GM12878 (cell line): ENCODE results near the gene SCGB1A1. TPM values are rescaled to one million over a fixed set of nuclear protein-coding genes. Genes with fewer than 3 reads are reported as not detected.
A peak's percentile ranks its signal among the peaks of the same experiment; 100 is the strongest.

ENCODE experiments used
- ATAC-seq: fragments of 200-7000 bp; cut with Tn5 transposase; 3 replicates; pipeline ENCODE4 v1.9.1; 2020; ENCODE audit warnings: mild to moderate bottlenecking, moderate library complexity
- BruUV-seq: library from RNA; stranded (reverse); fragments of 400-500 nt; replicated peaks from 2 replicates; lab custom pipeline; 2021; lab: Mats Ljungman, UMichigan
- CTCF ChIA-PET: fragments of 300-600 bp; sonication (Branson Sonifier 250); formaldehyde crosslinking; extraction: SDS; loops from one replicate; lab custom pipeline; 2021; ENCODE audit warnings: inconsistent platforms; lab: Yijun Ruan, JAX
- POLR2A ChIA-PET: fragments of 350-600 bp; formaldehyde crosslinking; extraction: SDS; loops from one replicate; lab custom pipeline; 2021; ENCODE audit warnings: inconsistent platforms; lab: Charles Lee
- RAD21 ChIA-PET: fragments of 300-600 bp; sonication (Branson Sonifier 250); formaldehyde crosslinking; loops from one replicate; lab custom pipeline; 2023; ENCODE audit warnings: antibody characterized with exemption; ENCODE audit not compliant: unreplicated experiment; lab: Charles Lee
- SMC1A ChIA-PET: fragments of 300-600 bp; sonication (Branson Sonifier 250); formaldehyde crosslinking; loops from one replicate; lab custom pipeline; 2023; ENCODE audit not compliant: unreplicated experiment, uncharacterized antibody; lab: Charles Lee
- DNase-seq: peaks from one replicate; pipeline ENCODE4 v3.0.0-alpha.2; 2011; ENCODE audit warnings: low read depth, low spot score
- FAIRE-seq: peaks from 3 replicates; lab custom pipeline; 2011; peaks lifted over from hg19 to GRCh38; lab: Jason Lieb, UNC
- H2AFZ ChIP-seq: 2 replicates; pipeline ENCODE4 v1.6.0; 2011; ENCODE audit warnings: low read depth, low read length, control low read depth; ENCODE audit not compliant: control insufficient read depth
- H3K27ac ChIP-seq: 2 replicates; pipeline ENCODE4 v1.5.1; 2011; ENCODE audit warnings: control low read depth; ENCODE audit not compliant: control insufficient read depth, insufficient read depth
- H3K27me3 ChIP-seq, 2 experiments: replicated peaks in 1 of 2; 2 replicates each; pipeline versions ENCODE4 v1.6.0 to v1.6.1; 2011; ENCODE audit warnings: low read length in 1 of 2; ENCODE audit not compliant: control insufficient read depth in 2 of 2, insufficient read depth in 2 of 2
- H3K36me3 ChIP-seq, 2 experiments: 2 replicates each; pipeline ENCODE4 v1.5.1; 2011; ENCODE audit warnings: low read length in 1 of 2; ENCODE audit not compliant: control insufficient read depth in 2 of 2, insufficient read depth in 2 of 2
- H3K4me1 ChIP-seq: 2 replicates; pipeline ENCODE4 v1.6.1; 2011; ENCODE audit warnings: mild to moderate bottlenecking, low read length, moderate library complexity, mixed read lengths; ENCODE audit not compliant: control insufficient read depth, insufficient read depth
- H3K4me2 ChIP-seq: 2 replicates; pipeline ENCODE4 v1.6.0; 2011; ENCODE audit warnings: control low read depth; ENCODE audit not compliant: control insufficient read depth, insufficient read depth
- H3K4me3 ChIP-seq: fragments of 200-600 bp; sonication (generic); 2 replicates; pipeline ENCODE4 v1.5.1; 2016
- H3K79me2 ChIP-seq: 2 replicates; pipeline ENCODE4 v1.6.0; 2011; ENCODE audit warnings: low read length; ENCODE audit not compliant: control insufficient read depth, insufficient read depth
- H3K9ac ChIP-seq: 2 replicates; pipeline ENCODE4 v1.8.0; 2011; ENCODE audit warnings: low read length, control low read depth, mixed read lengths; ENCODE audit not compliant: control insufficient read depth, insufficient read depth
- H3K9me3 ChIP-seq: replicated peaks from 3 replicates; pipeline ENCODE4 v1.5.1; 2011; ENCODE audit warnings: mild to moderate bottlenecking, low read length; ENCODE audit not compliant: control insufficient read depth, insufficient read depth
- H4K20me1 ChIP-seq: 2 replicates; pipeline ENCODE4 v1.6.0; 2011; ENCODE audit not compliant: control insufficient read depth, insufficient read depth
- IKZF1 ChIP-seq: fragments of 450-650 bp; conservative IDR thresholded peaks from 2 replicates; pipeline ENCODE4 v1.6.1; 2017; ENCODE audit warnings: antibody characterized with exemption, mild to moderate bottlenecking
- NFXL1 ChIP-seq: fragments of 450-650 bp; IDR thresholded peaks from 2 replicates; pipeline ENCODE4 v1.6.1; 2017; ENCODE audit warnings: antibody characterized with exemption, mild to moderate bottlenecking, borderline replicate concordance
- NFYA ChIP-seq: IDR thresholded peaks from 2 replicates; pipeline ENCODE4 v1.6.1; 2011; ENCODE audit warnings: low read depth, mild to moderate bottlenecking, low read length, improper control_type of control experiment, borderline replicate concordance
- NR2F1 ChIP-seq: fragments of 450-650 bp; conservative IDR thresholded peaks from 2 replicates; pipeline ENCODE4 v1.6.1; 2017; ENCODE audit warnings: mild to moderate bottlenecking
- POLR2AphosphoS2 ChIP-seq: IDR thresholded peaks from 2 replicates; pipeline ENCODE4 v1.6.1; 2011; ENCODE audit warnings: low read depth, mild to moderate bottlenecking, low read length, improper control_type of control experiment, moderate library complexity
- TARDBP ChIP-seq: IDR thresholded peaks from 2 replicates; pipeline ENCODE4 v1.6.1; 2016; ENCODE audit warnings: borderline replicate concordance
- YBX1 ChIP-seq: fragments of 450-650 bp; IDR thresholded peaks from 2 replicates; pipeline ENCODE4 v1.6.1; 2016; ENCODE audit warnings: antibody characterized with exemption
- ZNF24 ChIP-seq: fragments of 450-650 bp; IDR thresholded peaks from 2 replicates; pipeline ENCODE4 v1.6.1; 2017; ENCODE audit warnings: antibody characterized with exemption, mild to moderate bottlenecking
- WGBS: methylation state at CpG from one replicate; pipeline ENCODE4 v1.1.6; 2016; ENCODE audit warnings: low lambda C conversion rate; ENCODE audit not compliant: insufficient replicate concordance, insufficient coverage; ENCODE audit errors: missing lambda C conversion rate; 5-methylcytosine and 5-hydroxymethylcytosine counted together
- in situ Hi-C: fragments of 300-500 bp; cut with MboI; formaldehyde crosslinking; loops from 9 replicates; pipeline ENCODE4 v1.14.3; 2018; ENCODE audit warnings: mixed read lengths
- intact Hi-C: fragments of 100-400 bp; cut with micrococcal nuclease; formaldehyde crosslinking; loops from one replicate; pipeline ENCODE4 v1.14.2; 2022; ENCODE audit not compliant: unreplicated experiment
- polyA plus RNA-seq, 11 experiments: library from polyadenylated mRNA; depleted of rRNA in 4 of 11; unstranded in 6 of 11; stranded (reverse) in 5 of 11; fragments of >200 nt; fragmentation: Nextera tagmentation in 4 of 11; fragmentation: Illumina TruSeq in 1 of 11; extraction: Ambion mirVana in 4 of 11; extraction: Trizol in 1 of 11; gene quantifications; 1 replicate in 1 of 11; 2 replicates in 10 of 11; pipeline versions ENCODE4 v1.2.1 to v1.2.3, GENCODE V29; 2011 to 2016; ENCODE audit warnings: inconsistent platforms in 2 of 11, missing spikeins in 2 of 11, low read depth in 1 of 11
- total RNA-seq, 4 experiments: library from RNA; depleted of rRNA in 3 of 4; stranded (reverse); fragments of >200 nt in 3 of 4; fragmentation: Illumina TruSeq in 1 of 4; extraction: Trizol in 1 of 4; gene quantifications; 2 replicates each; pipeline versions ENCODE4 v1.2.1 to v1.2.3, GENCODE V29; 2013 to 2021
- TF ChIP-seq, protein P1 (sequence below): fragments of 450-650 bp; formaldehyde crosslinking; IDR thresholded peaks from 2 replicates; pipeline ENCODE4 v1.4.0; 2022; ENCODE audit warnings: mild to moderate bottlenecking, moderate library complexity
- TF ChIP-seq, protein P2 (sequence below): IDR thresholded peaks from 2 replicates; pipeline ENCODE4 v1.6.1; 2011; ENCODE audit warnings: mild to moderate bottlenecking, low read depth, low read length, moderate library complexity; ENCODE audit not compliant: insufficient replicate concordance
- TF ChIP-seq, protein P3 (sequence below): IDR thresholded peaks from 2 replicates; pipeline ENCODE4 v1.6.1; 2012; ENCODE audit warnings: low read depth, low read length, improper control_type of control experiment
- TF ChIP-seq, protein P4 (sequence below): fragments of 450-650 bp; IDR thresholded peaks from 2 replicates; pipeline ENCODE4 v1.6.1; 2017; ENCODE audit warnings: antibody characterized with exemption, mild to moderate bottlenecking, moderate library complexity

Gene SCGB1A1
- total and polyA plus RNA-seq, 10 of the 15 experiments (the other 5 are each of a cell fraction or from before 2014, with no cell fraction given), result not detected

DNA sequence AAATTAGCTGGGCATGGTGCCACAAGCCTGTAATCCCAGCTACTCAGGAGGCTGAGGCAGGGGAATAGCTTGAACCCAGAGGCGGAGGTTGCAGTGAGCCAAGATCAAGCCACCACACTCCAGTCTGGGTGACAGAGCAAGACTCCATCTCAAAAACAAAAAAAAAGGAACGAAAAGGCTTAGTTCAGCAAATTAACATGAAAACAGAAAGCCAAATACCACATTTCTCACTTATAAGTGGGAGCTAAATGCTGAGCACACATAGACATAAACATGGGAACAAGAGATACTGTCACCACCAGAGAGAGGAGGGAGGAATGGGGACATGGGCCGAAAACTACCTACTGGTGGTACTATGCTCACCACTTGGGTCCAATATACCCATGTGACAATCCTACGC is 38.6 kb downstream of the SCGB1A1 start (continued):
- TF ChIP-seq, protein P1, sequence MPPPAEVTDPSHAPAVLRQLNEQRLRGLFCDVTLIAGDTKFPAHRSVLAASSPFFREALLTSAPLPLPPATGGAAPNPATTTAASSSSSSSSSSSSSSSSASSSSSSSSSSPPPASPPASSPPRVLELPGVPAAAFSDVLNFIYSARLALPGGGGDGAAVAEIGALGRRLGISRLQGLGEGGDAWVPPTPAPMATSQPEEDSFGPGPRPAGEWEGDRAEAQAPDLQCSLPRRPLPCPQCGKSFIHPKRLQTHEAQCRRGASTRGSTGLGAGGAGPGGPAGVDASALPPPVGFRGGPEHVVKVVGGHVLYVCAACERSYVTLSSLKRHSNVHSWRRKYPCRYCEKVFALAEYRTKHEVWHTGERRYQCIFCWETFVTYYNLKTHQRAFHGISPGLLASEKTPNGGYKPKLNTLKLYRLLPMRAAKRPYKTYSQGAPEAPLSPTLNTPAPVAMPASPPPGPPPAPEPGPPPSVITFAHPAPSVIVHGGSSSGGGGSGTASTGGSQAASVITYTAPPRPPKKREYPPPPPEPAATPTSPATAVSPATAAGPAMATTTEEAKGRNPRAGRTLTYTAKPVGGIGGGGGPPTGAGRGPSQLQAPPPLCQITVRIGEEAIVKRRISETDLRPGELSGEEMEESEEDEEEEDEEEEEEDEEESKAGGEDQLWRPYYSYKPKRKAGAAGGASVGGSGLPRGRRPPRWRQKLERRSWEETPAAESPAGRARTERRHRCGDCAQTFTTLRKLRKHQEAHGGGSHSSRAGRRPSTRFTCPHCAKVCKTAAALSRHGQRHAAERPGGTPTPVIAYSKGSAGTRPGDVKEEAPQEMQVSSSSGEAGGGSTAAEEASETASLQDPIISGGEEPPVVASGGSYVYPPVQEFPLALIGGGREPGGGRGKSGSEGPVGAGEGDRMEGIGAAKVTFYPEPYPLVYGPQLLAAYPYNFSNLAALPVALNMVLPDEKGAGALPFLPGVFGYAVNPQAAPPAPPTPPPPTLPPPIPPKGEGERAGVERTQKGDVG (CRISPR knock-in tag), result no peak
- no peak for TF ChIP-seq NR2F1
- TF ChIP-seq NFXL1, result no peak
- TF ChIP-seq, all 136 proteins: peak for 0

DNA sequence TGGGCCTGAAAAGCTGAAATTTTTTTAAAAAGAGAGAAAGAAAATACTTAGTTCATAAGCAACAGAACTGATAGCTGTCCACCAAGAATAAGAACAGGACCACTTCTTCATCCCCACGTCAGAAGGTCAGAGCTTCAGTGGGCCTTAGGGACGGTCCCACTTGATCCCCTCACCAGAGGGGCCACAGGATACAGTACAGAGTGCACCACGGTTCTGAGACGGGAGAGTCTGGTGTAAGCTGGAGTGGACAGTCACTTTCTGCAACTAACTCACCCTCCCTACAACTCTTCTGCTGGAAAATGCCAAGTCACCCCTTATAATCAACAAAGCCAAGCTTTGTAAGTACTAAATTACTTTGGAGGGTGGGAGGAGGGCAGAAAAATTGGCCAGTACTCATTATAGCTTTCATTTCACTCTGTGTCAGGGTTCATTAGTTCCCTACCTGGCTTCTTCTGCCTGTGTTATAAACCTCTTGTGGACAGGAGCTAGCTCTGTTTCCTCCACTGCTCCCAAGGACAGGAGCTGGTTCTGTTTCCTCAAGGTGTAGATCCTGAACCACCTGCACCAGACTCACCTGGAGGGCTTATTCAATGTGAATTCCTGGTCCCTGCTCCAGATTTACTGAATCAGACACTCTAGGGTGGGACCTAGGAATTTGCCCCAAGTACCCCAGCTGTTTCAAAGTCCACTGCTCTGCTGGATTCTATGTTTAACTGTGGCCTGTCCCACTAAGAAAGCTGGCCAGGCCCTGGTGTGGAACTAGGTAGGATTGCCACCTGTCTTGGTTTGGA is 39.6 kb downstream of the SCGB1A1 start:
- FAIRE-seq (no peak), ATAC-seq (peak; percentile 24; the same call in 2 of the 3 replicates), DNase-seq (no peak)
- Histone ChIP-seq H3K9ac (no peak overlapping the region), H3K27ac (no peak overlapping the region), H3K4me1 (no peaks in the 10 kb centered on the region), H3K36me3 (no peaks in the 10 kb centered on the region), H3K4me2 (no peak overlapping the region), H3K4me3 (no peak overlapping the region), H3K79me2 (no peaks in the 10 kb centered on the region), H2AFZ (no peak overlapping the region), H4K20me1 (no peaks in the 10 kb centered on the region), H3K9me3 (no peaks in the 10 kb centered on the region), H3K27me3 (no peaks in the 10 kb centered on the region)
- CTCF ChIA-PET, result interaction anchor here (0.6 to 2.1 kb wide), 13 partner anchors 8 to 681 kb away, joined by 3 to 7 read pairs (median 4); no protein-coding TSS in a partner anchor
- SMC1A ChIA-PET, result interaction anchor here (0.6 to 2.0 kb wide), 5 partner anchors 13 to 1163 kb away, joined by 3 to 7 read pairs (median 4); partner anchors contain the start of genes B3GAT3 and VWCE
- BruUV-seq, result no TSS peak
- in situ Hi-C loops (no loop called here), intact Hi-C loops (no loop called here)
- POLR2A ChIA-PET, result interaction anchor here (0.6 to 1.1 kb wide), 6 partner anchors 10 to 350 kb away, joined by 3 to 4 read pairs (median 4); no protein-coding TSS in a partner anchor
- RAD21 ChIA-PET, result interaction anchor here (1.3 to 1.4 kb wide), 2 partner anchors 34 to 103 kb away, joined by 3 to 5 read pairs; no protein-coding TSS in a partner anchor
- WGBS, result 40% methylated on average over 4 of the region's 4 CpGs
- TF ChIP-seq IKZF1 (no peak), POLR2AphosphoS2 (no peak), ZNF24 (no peak), YBX1 (no peak), TARDBP (no peak), NFYA (no peak)
- TF ChIP-seq, protein P2, sequence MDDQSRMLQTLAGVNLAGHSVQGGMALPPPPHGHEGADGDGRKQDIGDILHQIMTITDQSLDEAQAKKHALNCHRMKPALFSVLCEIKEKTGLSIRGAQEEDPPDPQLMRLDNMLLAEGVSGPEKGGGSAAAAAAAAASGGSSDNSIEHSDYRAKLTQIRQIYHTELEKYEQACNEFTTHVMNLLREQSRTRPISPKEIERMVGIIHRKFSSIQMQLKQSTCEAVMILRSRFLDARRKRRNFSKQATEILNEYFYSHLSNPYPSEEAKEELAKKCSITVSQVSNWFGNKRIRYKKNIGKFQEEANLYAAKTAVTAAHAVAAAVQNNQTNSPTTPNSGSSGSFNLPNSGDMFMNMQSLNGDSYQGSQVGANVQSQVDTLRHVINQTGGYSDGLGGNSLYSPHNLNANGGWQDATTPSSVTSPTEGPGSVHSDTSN, result no peak
- TF ChIP-seq, protein P3, sequence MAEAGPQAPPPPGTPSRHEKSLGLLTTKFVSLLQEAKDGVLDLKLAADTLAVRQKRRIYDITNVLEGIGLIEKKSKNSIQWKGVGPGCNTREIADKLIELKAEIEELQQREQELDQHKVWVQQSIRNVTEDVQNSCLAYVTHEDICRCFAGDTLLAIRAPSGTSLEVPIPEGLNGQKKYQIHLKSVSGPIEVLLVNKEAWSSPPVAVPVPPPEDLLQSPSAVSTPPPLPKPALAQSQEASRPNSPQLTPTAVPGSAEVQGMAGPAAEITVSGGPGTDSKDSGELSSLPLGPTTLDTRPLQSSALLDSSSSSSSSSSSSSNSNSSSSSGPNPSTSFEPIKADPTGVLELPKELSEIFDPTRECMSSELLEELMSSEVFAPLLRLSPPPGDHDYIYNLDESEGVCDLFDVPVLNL, result no peak
- TF ChIP-seq, protein P4, sequence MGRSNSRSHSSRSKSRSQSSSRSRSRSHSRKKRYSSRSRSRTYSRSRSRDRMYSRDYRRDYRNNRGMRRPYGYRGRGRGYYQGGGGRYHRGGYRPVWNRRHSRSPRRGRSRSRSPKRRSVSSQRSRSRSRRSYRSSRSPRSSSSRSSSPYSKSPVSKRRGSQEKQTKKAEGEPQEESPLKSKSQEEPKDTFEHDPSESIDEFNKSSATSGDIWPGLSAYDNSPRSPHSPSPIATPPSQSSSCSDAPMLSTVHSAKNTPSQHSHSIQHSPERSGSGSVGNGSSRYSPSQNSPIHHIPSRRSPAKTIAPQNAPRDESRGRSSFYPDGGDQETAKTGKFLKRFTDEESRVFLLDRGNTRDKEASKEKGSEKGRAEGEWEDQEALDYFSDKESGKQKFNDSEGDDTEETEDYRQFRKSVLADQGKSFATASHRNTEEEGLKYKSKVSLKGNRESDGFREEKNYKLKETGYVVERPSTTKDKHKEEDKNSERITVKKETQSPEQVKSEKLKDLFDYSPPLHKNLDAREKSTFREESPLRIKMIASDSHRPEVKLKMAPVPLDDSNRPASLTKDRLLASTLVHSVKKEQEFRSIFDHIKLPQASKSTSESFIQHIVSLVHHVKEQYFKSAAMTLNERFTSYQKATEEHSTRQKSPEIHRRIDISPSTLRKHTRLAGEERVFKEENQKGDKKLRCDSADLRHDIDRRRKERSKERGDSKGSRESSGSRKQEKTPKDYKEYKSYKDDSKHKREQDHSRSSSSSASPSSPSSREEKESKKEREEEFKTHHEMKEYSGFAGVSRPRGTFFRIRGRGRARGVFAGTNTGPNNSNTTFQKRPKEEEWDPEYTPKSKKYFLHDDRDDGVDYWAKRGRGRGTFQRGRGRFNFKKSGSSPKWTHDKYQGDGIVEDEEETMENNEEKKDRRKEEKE, result no peak
